SK-N-SH (cell line): Measurements from ENCODE around the gene ST8SIA6. TPM values are rescaled to one million over a fixed set of nuclear protein-coding genes. Genes with fewer than 3 reads are reported as not detected.
A peak's percentile ranks its signal among the peaks of the same experiment; 100 is the strongest.

Source experiments
- CTCF ChIA-PET: fragments of 300-600, 350-600 bp; formaldehyde crosslinking; extraction: SDS; loops from one replicate; lab custom pipeline; 2021; lab: Yijun Ruan, JAX
- POLR2A ChIA-PET: fragments of 350-600 bp; sonication (Branson Sonifier 250); formaldehyde crosslinking; extraction: SDS; loops from one replicate; lab custom pipeline; 2020; ENCODE audit warnings: antibody characterized with exemption, inconsistent platforms; lab: Yijun Ruan, JAX
- DNase-seq: peaks from one replicate; pipeline ENCODE4 v3.0.0; 2012
- H2AFZ ChIP-seq: fragments of 200-600 bp; sonication (generic); 2 replicates; pipeline ENCODE4 v1.8.1; 2016; ENCODE audit warnings: antibody characterized with exemption, mild to moderate bottlenecking, low read depth
- H3F3A ChIP-seq: fragments of 200-600 bp; sonication (generic); replicated peaks from 2 replicates; pipeline ENCODE3; 2016; ENCODE audit warnings: antibody characterized with exemption, mild to moderate bottlenecking; ENCODE audit not compliant: insufficient read depth
- H3K27ac ChIP-seq, 2 experiments: fragments of 200-500 bp in 1 of 2; fragments of 200-600 bp in 1 of 2; sonication (Bioruptor generic) in 1 of 2; sonication (generic), shearing (Covaris generic) in 1 of 2; 2 replicates each; pipeline versions ENCODE4 v1.5.1 to v1.6.1; 2014 to 2016; ENCODE audit warnings: low read depth in 2 of 2, inconsistent platforms in 1 of 2, low read length in 1 of 2, mild to moderate bottlenecking in 1 of 2, mixed read lengths in 1 of 2
- H3K27me3 ChIP-seq: fragments of 200-600 bp; sonication (generic), shearing (Covaris generic); 2 replicates; pipeline ENCODE4 v1.6.1; 2016; ENCODE audit warnings: mixed run types; ENCODE audit not compliant: insufficient read depth
- H3K36me3 ChIP-seq, 2 experiments: fragments of 200-500 bp in 1 of 2; fragments of 200-600 bp in 1 of 2; sonication (Bioruptor generic) in 1 of 2; sonication (generic) in 1 of 2; replicated peaks in 1 of 2; 2 replicates each; pipeline versions ENCODE3 to v1.5.1; 2014 to 2016; ENCODE audit warnings: low read length in 1 of 2, mild to moderate bottlenecking in 1 of 2; ENCODE audit not compliant: insufficient read depth in 2 of 2, control insufficient read depth in 1 of 2
- H3K4me1 ChIP-seq, 2 experiments: fragments of 200-500 bp in 1 of 2; fragments of 200-600 bp in 1 of 2; sonication (Bioruptor generic) in 1 of 2; sonication (generic), shearing (Covaris generic) in 1 of 2; 2 replicates each; pipeline versions ENCODE4 v1.5.1 to v1.6.1; 2014 to 2016; ENCODE audit warnings: low read depth in 1 of 2, low read length in 1 of 2, mixed run types in 1 of 2; ENCODE audit not compliant: insufficient read depth in 2 of 2, control insufficient read depth in 1 of 2
- H3K4me2 ChIP-seq: fragments of 200-600 bp; sonication (generic), shearing (Covaris generic); 2 replicates; pipeline ENCODE4 v1.6.1; 2017; ENCODE audit warnings: mixed run types
- H3K4me3 ChIP-seq, 2 experiments: fragments of 200-500 bp in 1 of 2; fragments of 200-600 bp in 1 of 2; sonication (Bioruptor generic) in 1 of 2; sonication (generic), shearing (Covaris generic) in 1 of 2; 2 replicates each; pipeline versions ENCODE4 v1.5.1 to v1.8.1; 2014 to 2016; ENCODE audit warnings: low read depth in 2 of 2, inconsistent platforms in 1 of 2, low read length in 1 of 2, mild to moderate bottlenecking in 1 of 2, mixed read lengths in 1 of 2, moderate library complexity in 1 of 2
- H3K79me2 ChIP-seq: fragments of 200-600 bp; sonication (generic); 2 replicates; pipeline ENCODE4 v1.8.1; 2017; ENCODE audit warnings: mild to moderate bottlenecking; ENCODE audit not compliant: insufficient read depth
- H3K9ac ChIP-seq: fragments of 200-600 bp; sonication (generic); 2 replicates; pipeline ENCODE4 v1.6.1; 2017; ENCODE audit warnings: mixed run types
- H3K9me2 ChIP-seq: fragments of 200-600 bp; sonication (generic); 2 replicates; pipeline ENCODE4 v1.6.1; 2017; ENCODE audit warnings: mixed run types
- H3K9me3 ChIP-seq: fragments of 200-600 bp; sonication (generic); 2 replicates; pipeline ENCODE4 v1.6.1; 2017; ENCODE audit warnings: mixed run types, mild to moderate bottlenecking, moderate library complexity
- H4K20me1 ChIP-seq: fragments of 200-600 bp; sonication (generic); 2 replicates; pipeline ENCODE4 v1.6.1; 2017; ENCODE audit warnings: mild to moderate bottlenecking, mixed run types; ENCODE audit not compliant: insufficient read depth
- ELF1 ChIP-seq: IDR thresholded peaks from 2 replicates; pipeline ENCODE4 v1.4.0; 2012
- EP300 ChIP-seq, 2 experiments: IDR thresholded peaks; 2 replicates each; pipeline versions ENCODE4 v1.4.0 to v1.6.1; 2012; ENCODE audit warnings: borderline replicate concordance in 1 of 2, low read depth in 1 of 2, low read length in 1 of 2
- FOXM1 ChIP-seq: IDR thresholded peaks from 2 replicates; pipeline ENCODE4 v1.4.0; 2012; ENCODE audit warnings: low read depth, mild to moderate bottlenecking
- IRF3 ChIP-seq: fragments of 150-350 bp; IDR thresholded peaks from 2 replicates; pipeline ENCODE4 v1.6.1; 2016; ENCODE audit warnings: mild to moderate bottlenecking, low read depth, low read length
- MXI1 ChIP-seq: IDR thresholded peaks from 2 replicates; pipeline ENCODE4 v1.6.1; 2012; ENCODE audit warnings: mild to moderate bottlenecking, low read depth, low read length, improper control_type of control experiment
- NFIC ChIP-seq: IDR thresholded peaks from 2 replicates; pipeline ENCODE4 v1.4.0; 2012; ENCODE audit warnings: borderline replicate concordance
- PBX3 ChIP-seq: IDR thresholded peaks from 2 replicates; pipeline ENCODE4; 2012
- POLR2AphosphoS5 ChIP-seq: IDR thresholded peaks from 2 replicates; pipeline ENCODE4 v1.6.1; 2012; ENCODE audit warnings: low read depth, low read length
- RAD21 ChIP-seq: IDR thresholded peaks from 2 replicates; pipeline ENCODE4 v1.6.1; 2012; ENCODE audit warnings: mild to moderate bottlenecking, low read length
- RFX5 ChIP-seq: IDR thresholded peaks from 2 replicates; pipeline ENCODE4 v1.6.1; 2012; ENCODE audit warnings: mild to moderate bottlenecking, improper control_type of control experiment, low read length
- RXRA ChIP-seq: IDR thresholded peaks from 2 replicates; pipeline ENCODE4 v1.4.0; 2012; ENCODE audit warnings: low read depth, mild to moderate bottlenecking, borderline replicate concordance
- SMC3 ChIP-seq: IDR thresholded peaks from 2 replicates; pipeline ENCODE4 v1.6.1; 2012; ENCODE audit warnings: low read depth, low read length, improper control_type of control experiment
- TAF1 ChIP-seq: IDR thresholded peaks from 2 replicates; pipeline ENCODE4 v1.6.1; 2012; ENCODE audit warnings: low read depth, mild to moderate bottlenecking, low read length, moderate library complexity, borderline replicate concordance
- TCF12 ChIP-seq: IDR thresholded peaks from 2 replicates; pipeline ENCODE4 v1.4.0; 2012
- TEAD4 ChIP-seq: IDR thresholded peaks from 2 replicates; pipeline ENCODE4 v1.4.0; 2012; ENCODE audit warnings: mild to moderate bottlenecking, borderline replicate concordance; ENCODE audit not compliant: insufficient read depth
- USF1 ChIP-seq: IDR thresholded peaks from 2 replicates; pipeline ENCODE4 v1.4.0; 2012; ENCODE audit warnings: low read depth, borderline replicate concordance
- ZBTB33 ChIP-seq: IDR thresholded peaks from 2 replicates; pipeline ENCODE4 v1.4.0; 2012; ENCODE audit warnings: low read depth, borderline replicate concordance
- WGBS: methylation state at CpG from one replicate; pipeline ENCODE4 v1.1.6; 2017; ENCODE audit warnings: low lambda C conversion rate; 5-methylcytosine and 5-hydroxymethylcytosine counted together
- polyA plus RNA-seq, 3 experiments: library from polyadenylated mRNA; depleted of rRNA; stranded (reverse); fragments of >200 nt; gene quantifications; 2 replicates each; pipeline ENCODE4 v1.2.3, GENCODE V29; 2012

ST8SIA6 gene
- polyA plus RNA-seq, 1 of the 3 experiments (the other 2 are of a cell fraction) = 0.03 TPM

GRCh38 chr10:17290226-17290625 is 164.2 kb downstream of the ST8SIA6 start (continued):
- TF ChIP-seq USF1 (no peak), TCF12 (no peak), RXRA (no peak), ZBTB33 (no peak), EP300 (IDR thresholded peaks at IDR 0.05; ENCODE audit: borderline replicate concordance in 1 of 2, low read depth in 1 of 2, low read length in 1 of 2) (no peak), POLR2AphosphoS5 (no peak), NFIC (no peak), RAD21 (peak; percentile 83), TAF1 (no peak), TEAD4 (no peak)

GRCh38 chr10:17289763-17290162 is 164.6 kb downstream of the ST8SIA6 start:
- Histone ChIP-seq H3K27ac (no peak overlapping the region), H3K4me2 (no peak overlapping the region), H3K9me3 (no peaks in the 10 kb centered on the region), H3K4me3 (no peak overlapping the region), H3K27me3 (no peaks in the 10 kb centered on the region; the same call in 1 of the 2 replicates), H2AFZ (no peak overlapping the region), H3K9ac (no peak overlapping the region), H3K79me2 (no peaks in the 10 kb centered on the region)
- no peak for DNase-seq
- CTCF ChIA-PET = interaction anchor here (0.9 to 3.7 kb wide), 17 partner anchors 10 to 462 kb away, joined by 3 to 44 read pairs (median 4); no protein-coding TSS in a partner anchor
- POLR2A ChIA-PET = no interaction called here
- TF ChIP-seq IRF3 (no peak), FOXM1 (no peak), RFX5 (no peak), PBX3 (no peak), EP300 (IDR thresholded peaks at IDR 0.05; ENCODE audit: borderline replicate concordance in 1 of 2, low read depth in 1 of 2, low read length in 1 of 2) (no peak), MXI1 (no peak), SMC3 (no peak), ELF1 (no peak), POLR2AphosphoS5 (no peak)
- TF ChIP-seq, all 33 proteins: peak for 0
- H3K9me2 ChIP-seq = no peaks in the 10 kb centered on the region
- H3K36me3 ChIP-seq = no peaks in the 10 kb centered on the region
- no peaks in the 10 kb centered on the region for H3F3A ChIP-seq
- H3K4me1 ChIP-seq = no peaks in the 10 kb centered on the region
- no peaks in the 10 kb centered on the region for H4K20me1 ChIP-seq
- WGBS = 84% methylated on average over 12 of the region's 12 CpGs
